NT2/D1 (cell line): Measurements from ENCODE around the gene EXOC3L4.

Source experiments
- SUZ12 ChIP-seq: IDR thresholded peaks from 2 replicates; pipeline ENCODE4 v1.6.1; 2011; ENCODE audit not compliant: insufficient read length, insufficient read depth; ENCODE audit errors: extremely low read depth
- ZNF274 ChIP-seq: IDR thresholded peaks from 2 replicates; pipeline ENCODE4 v1.6.1; 2011; ENCODE audit warnings: mild to moderate bottlenecking, low read depth, low read length

DNA sequence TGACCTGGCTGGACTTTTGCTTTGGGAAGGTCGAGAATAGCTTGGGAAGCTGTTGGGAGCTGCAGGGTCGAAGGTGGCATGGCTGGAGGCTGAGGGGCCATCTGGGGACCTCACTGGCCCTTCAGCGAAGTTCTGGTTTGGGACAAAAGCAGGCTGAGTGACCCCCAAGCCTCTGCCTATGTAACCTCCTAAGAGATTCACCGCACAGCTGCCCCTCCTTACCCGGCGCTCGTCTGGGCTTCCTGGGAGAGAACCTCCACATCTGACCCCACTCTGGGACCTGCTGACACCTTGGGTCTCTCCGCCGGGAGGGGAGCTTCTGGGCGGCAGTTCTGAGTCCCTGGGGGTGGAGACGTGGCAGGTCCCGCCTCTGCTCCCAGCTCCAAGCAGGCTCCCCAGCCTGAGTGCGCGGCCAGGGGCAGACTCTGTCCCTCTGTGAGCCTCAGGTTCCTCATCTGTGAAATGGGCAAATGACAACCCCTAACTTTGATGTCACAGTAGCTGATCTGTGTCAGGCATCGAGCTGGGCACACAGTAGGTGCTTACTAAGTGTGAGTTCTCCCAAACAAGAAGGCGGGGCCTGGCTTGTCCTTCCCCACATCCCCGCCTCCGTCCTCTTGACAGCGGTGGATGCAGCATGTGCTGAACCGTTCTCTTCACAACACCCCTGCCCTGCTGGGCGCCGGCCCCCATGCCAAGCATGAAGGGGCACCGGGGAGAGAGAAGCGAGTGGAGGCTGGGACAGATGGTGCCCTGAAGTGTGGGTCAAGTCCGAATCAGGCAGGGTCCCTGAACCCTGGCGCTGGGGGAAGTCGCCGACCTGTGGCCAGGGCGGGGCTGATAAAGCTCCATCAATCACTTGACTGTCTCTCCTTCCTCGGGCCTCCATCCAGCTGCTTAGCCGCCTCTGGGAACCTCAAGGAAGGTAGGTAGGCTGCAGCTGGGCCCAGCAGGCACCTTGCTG, 3.8 kb downstream of the EXOC3L4 start:
- TF ChIP-seq SUZ12, result no peak
- TF ChIP-seq ZNF274, result no peak
